Measurements from ENCODE around the gene NCKAP1.
A peak's percentile ranks its signal among the peaks of the same experiment; 100 is the strongest.
"Not testable (repeated sequence)": the region's sequence is repeated elsewhere in the genome, so short reads cannot be mapped to it uniquely, and the experiment has no call there.

The NCKAP1 gene

DNA sequence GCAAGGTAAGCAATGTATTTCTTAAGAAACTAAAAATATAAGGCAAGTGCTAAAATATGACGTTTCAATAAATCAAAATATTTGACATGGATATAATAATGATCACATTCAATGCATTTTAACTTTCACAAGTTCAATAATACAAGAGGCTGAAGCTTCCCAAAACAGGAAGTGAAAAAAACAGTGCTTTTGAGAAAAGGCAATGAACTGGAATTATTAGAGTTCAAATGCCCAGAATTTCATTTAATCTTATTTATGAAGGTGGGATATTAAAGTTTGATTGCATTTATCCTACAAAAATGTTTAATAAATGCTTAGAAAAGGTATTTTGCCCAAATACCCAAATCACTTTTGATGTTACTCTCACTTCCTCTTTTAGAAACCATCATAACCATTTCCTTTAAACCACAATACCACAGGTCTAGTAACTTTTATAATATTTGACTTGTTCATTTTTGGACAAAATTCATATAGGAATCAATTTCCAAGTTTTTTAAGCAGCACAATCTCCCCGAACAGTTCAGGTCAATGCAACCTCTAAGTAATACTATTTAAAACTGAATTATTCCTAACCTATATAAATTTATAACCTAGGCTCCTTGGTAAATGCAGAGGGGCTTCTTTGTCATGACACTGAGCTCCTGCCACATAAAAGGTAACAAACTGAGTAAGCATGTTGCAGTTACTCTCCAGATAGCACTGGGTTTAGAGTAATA, 2.1 kb downstream of the NCKAP1 start:
- DNase-seq: no peak

DNA sequence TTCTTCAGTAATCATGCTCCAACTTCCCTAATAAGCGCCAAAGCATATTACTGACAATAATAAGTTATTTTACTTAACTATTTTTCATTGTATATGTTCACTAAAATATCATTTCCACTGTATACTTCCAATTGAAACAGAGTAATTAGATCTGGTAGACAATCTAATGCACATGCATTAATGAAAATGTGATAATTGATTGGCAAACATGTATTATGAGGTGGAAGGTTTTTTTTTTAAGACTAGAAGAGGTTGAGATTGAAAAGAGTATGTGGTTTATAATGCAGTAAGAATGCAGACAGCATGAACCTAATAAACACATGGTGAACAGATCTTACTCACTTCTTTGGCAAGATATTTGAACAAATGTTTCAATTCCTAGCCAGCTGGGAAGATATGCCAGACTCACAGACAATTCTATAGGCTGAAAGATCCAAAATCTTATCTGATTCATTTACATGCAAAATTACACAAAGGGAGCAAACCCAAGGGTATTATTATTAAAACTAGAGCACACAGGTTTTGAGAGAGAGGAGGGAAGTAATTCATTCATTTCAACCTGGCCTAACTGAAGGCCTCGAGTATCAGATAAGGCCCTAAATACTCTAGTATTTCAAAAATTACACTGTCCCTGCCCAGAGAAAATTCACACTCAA, 2.8 kb downstream of the NCKAP1 start:
- DNase-seq: peak; percentile 9

GRCh38 chr2:183034806-183035205, 3.5 kb downstream of the NCKAP1 start:
- no peak for DNase-seq

DNA sequence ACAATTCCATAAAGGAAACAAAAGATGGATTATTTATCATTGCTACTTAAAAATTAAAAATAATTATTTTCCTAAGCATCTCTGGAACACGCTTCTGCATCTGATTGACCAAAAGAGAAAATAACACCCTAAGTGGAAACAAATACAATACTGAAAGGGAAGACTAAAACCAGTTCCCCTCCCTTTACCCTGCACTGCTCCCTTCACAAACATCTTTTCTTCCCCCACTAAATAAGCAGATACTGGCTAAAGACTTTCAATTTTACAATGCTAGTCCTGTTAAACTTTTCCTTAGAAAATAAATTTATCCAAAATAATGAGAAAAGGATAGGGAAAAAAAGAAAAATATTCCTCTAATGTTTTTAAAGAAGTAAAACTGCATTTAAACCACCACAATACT, 4.3 kb downstream of the NCKAP1 start:
- DNase-seq: no peak

- DNase-seq: no peak
Measured at GRCh38 chr2:183031911-183032794, 6.1 kb downstream of the NCKAP1 start.

- DNase-seq: no peak
Measured at GRCh38 chr2:183029219-183029618, 9.0 kb downstream of the NCKAP1 start.

DNA sequence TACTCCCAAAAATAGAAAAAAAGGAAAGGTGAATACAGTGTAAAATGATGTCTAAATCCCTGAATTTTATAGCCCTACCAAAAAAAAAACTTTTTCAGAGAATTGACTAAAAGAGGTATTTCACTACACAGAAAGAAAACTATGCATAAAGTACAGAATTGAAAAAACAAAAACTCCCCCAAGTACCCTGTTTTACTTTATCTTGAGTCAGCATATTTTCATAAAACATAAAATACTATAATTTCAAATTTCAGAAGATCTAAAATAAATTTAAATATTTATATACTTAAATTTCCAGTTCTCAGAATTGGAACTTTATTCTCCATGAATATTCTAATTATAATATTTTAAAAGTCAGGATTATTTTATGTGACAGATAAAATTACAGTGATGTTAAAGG, 10.1 kb downstream of the NCKAP1 start:
- no peak for DNase-seq

DNA sequence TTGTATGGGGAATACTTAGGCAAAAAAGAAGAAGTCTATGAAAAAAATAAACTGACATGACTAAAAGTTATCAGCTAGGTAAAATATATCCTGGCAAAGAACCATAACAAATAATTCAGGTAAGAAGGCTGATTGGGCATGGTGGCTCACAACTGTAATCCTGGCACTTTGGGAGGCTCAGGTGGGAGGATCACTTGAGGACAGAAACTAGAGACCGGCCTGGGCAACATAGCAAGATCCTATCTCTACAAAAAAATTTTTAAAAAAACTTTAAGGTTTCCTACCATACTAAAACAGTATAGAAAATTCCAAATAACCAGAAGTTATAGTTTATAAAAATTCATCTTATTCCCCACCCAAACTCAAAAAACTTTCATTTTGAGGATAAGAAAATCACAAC, 10.8 kb downstream of the NCKAP1 start:
- no peak for DNase-seq

GRCh38 chr2:183026424-183026823, 11.8 kb downstream of the NCKAP1 start:
- DNase-seq: no peak

GRCh38 chr2:183025993-183026392, 12.3 kb downstream of the NCKAP1 start:
- no peak for DNase-seq

GRCh38 chr2:183024339-183025095, 13.7 kb downstream of the NCKAP1 start:
- no peak for DNase-seq

GRCh38 chr2:183022711-183023110, 15.5 kb downstream of the NCKAP1 start:
- DNase-seq: no peak

DNA sequence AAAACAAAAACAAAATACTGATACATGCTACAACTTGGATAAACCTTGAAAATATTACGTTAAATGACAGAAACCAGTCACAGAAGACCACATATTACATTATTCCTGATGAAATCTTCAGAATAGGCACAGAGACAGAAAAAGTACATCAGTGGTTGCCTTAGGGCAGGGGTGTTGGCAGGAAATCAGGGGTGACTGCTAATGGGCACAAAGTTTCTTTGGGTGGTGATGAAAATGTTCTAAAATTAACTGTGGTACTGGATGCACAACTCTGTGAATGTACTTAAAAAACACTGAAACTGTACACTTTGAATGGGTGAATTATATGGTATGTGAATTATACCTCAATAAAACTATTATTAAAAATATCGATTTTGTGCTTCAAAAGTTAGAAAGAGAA, 16.6 kb downstream of the NCKAP1 start:
- DNase-seq: no peak

GRCh38 chr2:183019718-183020442, 18.4 kb downstream of the NCKAP1 start:
- DNase-seq: no peak

- DNase-seq: not testable (repeated sequence)
Measured at GRCh38 chr2:183017845-183018244, 20.4 kb downstream of the NCKAP1 start.

- no peak for DNase-seq
Measured at GRCh38 chr2:183014005-183014404, 24.3 kb downstream of the NCKAP1 start.

GRCh38 chr2:183011743-183012142, 26.5 kb downstream of the NCKAP1 start:
- no peak for DNase-seq

DNA sequence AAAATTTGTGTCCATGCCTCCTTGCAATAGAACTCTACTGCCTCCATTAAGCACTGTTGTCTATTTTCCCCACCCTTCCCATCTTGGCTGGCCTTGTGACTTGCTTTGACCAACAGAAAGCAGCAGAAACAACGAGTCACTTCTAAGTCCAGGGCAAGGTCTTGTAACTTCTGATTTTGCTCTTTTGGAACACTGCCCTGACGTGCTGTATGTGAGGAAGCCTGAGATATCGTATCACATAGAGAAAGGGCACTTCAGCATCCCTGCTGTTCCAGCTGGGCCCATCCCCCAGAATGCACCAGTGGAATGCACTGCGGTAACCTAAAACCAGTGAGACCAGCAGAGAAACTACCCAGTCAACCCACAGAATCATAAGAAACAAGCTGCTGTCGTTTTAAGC, 28.1 kb downstream of the NCKAP1 start:
- peak; percentile 83 for DNase-seq

DNA sequence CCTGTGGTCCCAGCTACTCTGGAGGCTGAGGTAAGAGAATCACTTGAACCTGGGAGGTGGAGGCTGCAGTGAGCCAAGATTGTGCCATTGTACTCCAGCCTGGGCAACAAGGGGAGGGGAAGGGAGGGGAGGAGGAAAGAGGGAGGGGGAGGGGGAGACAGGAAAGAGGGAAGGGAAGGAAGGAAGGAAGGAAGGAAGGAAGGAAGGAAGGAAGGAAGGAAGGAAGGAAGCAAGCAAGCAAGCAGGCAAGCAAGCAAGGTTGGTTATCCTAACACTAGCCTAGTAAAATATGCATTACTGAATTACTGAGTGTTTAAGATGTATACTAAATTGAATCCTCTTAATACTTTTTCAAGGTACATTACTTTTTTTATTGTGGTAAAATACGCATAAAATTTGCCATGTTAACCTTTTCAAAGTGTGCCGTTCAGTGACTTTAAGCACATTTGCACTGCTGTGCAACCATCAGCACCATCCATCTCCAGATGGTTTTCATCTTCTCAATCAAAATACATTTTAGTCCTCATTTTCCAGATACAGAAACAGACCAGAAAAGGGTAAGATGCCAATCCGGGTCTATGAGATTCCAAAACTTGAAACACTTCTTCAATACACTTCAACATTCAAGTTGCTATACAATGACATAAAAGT, 28.9 kb downstream of the NCKAP1 start:
- DNase-seq: no peak

DNA sequence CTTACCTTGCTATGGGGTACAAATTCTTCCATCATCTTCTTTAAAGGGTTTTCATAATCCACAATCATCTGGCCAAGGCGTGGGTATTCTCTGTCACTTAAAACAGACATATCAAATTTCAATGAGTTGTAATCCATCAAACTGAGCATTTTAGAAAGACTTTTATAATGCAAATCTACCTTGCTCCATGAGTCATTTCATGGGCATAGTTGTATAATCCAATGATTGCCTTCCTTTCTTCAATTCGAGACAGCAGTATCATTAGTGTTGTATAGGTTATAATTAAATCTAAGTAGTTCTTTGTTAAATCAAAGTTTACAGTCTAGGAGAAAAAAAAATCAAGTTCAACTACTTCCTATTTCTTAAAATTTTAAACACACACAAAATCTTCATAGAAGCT, 36.3 kb downstream of the NCKAP1 start:
- no peak for DNase-seq

- no peak for DNase-seq
Measured at GRCh38 chr2:183000846-183001245, 37.4 kb downstream of the NCKAP1 start.

Data from NCI-H226 (cell line).